ENCODE measurements around the gene KIF16B. TPM values are rescaled to one million over a fixed set of nuclear protein-coding genes. Genes with fewer than 3 reads are reported as not detected.

Gene KIF16B
- total RNA-seq, 2 experiments from 2014 or later: 3.5 to 4.2 TPM

- POLR2A ChIA-PET: no interaction called here
- intact Hi-C loops (cut with micrococcal nuclease): no loop called here
- H3K27ac Mint-ChIP-seq: no peak overlapping the region
Measured at GRCh38 chr20:16457514-16457913, 115.7 kb downstream of the KIF16B start.

GRCh38 chr20:16455324-16455723, 117.9 kb downstream of the KIF16B start:
- no peak for DNase-seq
- POLR2A ChIA-PET: no interaction called here
- no peaks in the 10 kb centered on the region for H3K4me1 Mint-ChIP-seq (ENCODE audit: low read depth)
- no peak for TF ChIP-seq CTCF (IDR thresholded peaks at IDR 0.05)
- intact Hi-C loops (cut with micrococcal nuclease): no loop called here
- no peak overlapping the region for H3K27ac Mint-ChIP-seq
- H3K4me3 Mint-ChIP-seq: no peak overlapping the region
- no peaks in the 10 kb centered on the region for H3K9me3 Mint-ChIP-seq
- no peaks in the 10 kb centered on the region for H3K36me3 Mint-ChIP-seq (ENCODE audit: low read depth)
- no peaks in the 10 kb centered on the region for H3K27me3 Mint-ChIP-seq
- no peak for ATAC-seq
- CTCF ChIA-PET: no interaction called here

More at GRCh38 chr20:16457514-16457913, 115.7 kb downstream of the KIF16B start:
- DNase-seq: no peak
- ATAC-seq: no peak
- TF ChIP-seq CTCF (IDR thresholded peaks at IDR 0.05): no peak
- Mint-ChIP-seq H3K4me3 (no peak overlapping the region), H3K27me3 (no peaks in the 10 kb centered on the region), H3K4me1 (ENCODE audit: low read depth) (no peaks in the 10 kb centered on the region), H3K9me3 (no peaks in the 10 kb centered on the region), H3K36me3 (ENCODE audit: low read depth) (no peaks in the 10 kb centered on the region)
- CTCF ChIA-PET: no interaction called here

GRCh38 chr20:16451982-16452381, 121.3 kb downstream of the KIF16B start:
- no peak for ATAC-seq
- Mint-ChIP-seq H3K9me3 (no peaks in the 10 kb centered on the region), H3K36me3 (ENCODE audit: low read depth) (no peaks in the 10 kb centered on the region), H3K27me3 (no peaks in the 10 kb centered on the region), H3K4me3 (no peak overlapping the region), H3K4me1 (ENCODE audit: low read depth) (no peaks in the 10 kb centered on the region), H3K27ac (no peak overlapping the region)
- CTCF ChIA-PET: no interaction called here
- intact Hi-C loops (cut with micrococcal nuclease): no loop called here
- DNase-seq: no peak
- TF ChIP-seq CTCF (IDR thresholded peaks at IDR 0.05): no peak
- POLR2A ChIA-PET: interaction anchor here (0.9 kb wide), 1 partner anchor 76 kb away, joined by 4 read pairs; no protein-coding TSS in a partner anchor

- Mint-ChIP-seq H3K36me3 (ENCODE audit: low read depth) (no peaks in the 10 kb centered on the region), H3K4me3 (no peak overlapping the region), H3K27me3 (no peaks in the 10 kb centered on the region), H3K27ac (no peak overlapping the region), H3K9me3 (no peaks in the 10 kb centered on the region), H3K4me1 (ENCODE audit: low read depth) (no peaks in the 10 kb centered on the region)
- DNase-seq: no peak
- POLR2A ChIA-PET: interaction anchor here (0.7 to 0.9 kb wide), 2 partner anchors 77 to 326 kb away, joined by 3 to 4 read pairs; no protein-coding TSS in a partner anchor
- no peak for ATAC-seq
- intact Hi-C loops (cut with micrococcal nuclease): no loop called here
- CTCF ChIA-PET: no interaction called here
- TF ChIP-seq CTCF (IDR thresholded peaks at IDR 0.05): no peak
Measured at GRCh38 chr20:16451001-16451400, 122.2 kb downstream of the KIF16B start.

GRCh38 chr20:16446991-16447390, 126.3 kb downstream of the KIF16B start:
- DNase-seq (no peak), ATAC-seq (no peak)
- Mint-ChIP-seq H3K4me1 (ENCODE audit: low read depth) (no peaks in the 10 kb centered on the region), H3K27me3 (no peaks in the 10 kb centered on the region), H3K27ac (no peak overlapping the region), H3K4me3 (no peak overlapping the region), H3K36me3 (ENCODE audit: low read depth) (no peaks in the 10 kb centered on the region), H3K9me3 (no peaks in the 10 kb centered on the region)
- POLR2A ChIA-PET: no interaction called here
- intact Hi-C loops (cut with micrococcal nuclease): no loop called here
- TF ChIP-seq CTCF (IDR thresholded peaks at IDR 0.05): no peak
- CTCF ChIA-PET: no interaction called here
